ENCODE measurements around the gene PMEPA1. TPM values are rescaled to one million over a fixed set of nuclear protein-coding genes. Genes with fewer than 3 reads are reported as not detected.
A peak's percentile ranks its signal among the peaks of the same experiment; 100 is the strongest.

Gene PMEPA1
- total RNA-seq, 1 experiment from 2014 or later, result 163 TPM

DNA sequence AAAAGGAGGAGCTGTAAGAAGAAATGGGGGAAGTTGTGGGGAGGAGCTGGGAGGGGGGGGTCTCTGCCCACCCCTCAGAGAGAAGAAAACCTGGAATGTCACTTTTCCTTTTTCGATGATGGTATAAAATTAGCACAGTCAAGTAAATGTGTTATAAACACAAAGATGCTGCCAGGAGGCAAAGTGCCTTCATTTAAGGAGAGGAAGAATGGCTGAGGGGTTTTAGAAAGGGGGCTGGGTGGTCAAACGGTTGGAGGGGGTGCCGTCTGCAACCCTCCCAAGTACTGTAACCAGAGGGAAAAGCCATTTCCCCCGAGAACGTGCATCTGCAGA is 25.0 kb downstream of the PMEPA1 start:
- H3K27ac ChIP-seq, result no peak overlapping the region; the same call in 1 of the 2 replicates
- POLR2A ChIA-PET (ENCODE audit: unreplicated experiment), result no interaction called here
- H4K20me1 ChIP-seq (ENCODE audit: insufficient read depth), result peaks cover 32% of the 10 kb centered on the region
- CTCF ChIA-PET, result no interaction called here
- intact Hi-C loops (cut with micrococcal nuclease; ENCODE audit: unreplicated experiment), result no loop called here
- H3K4me2 ChIP-seq, result peak overlapping the region; percentile 80
- H3K4me3 ChIP-seq, result no peak overlapping the region
- H3K4me1 ChIP-seq (replicated peaks; ENCODE audit: insufficient read depth), result peaks cover 100% of the 10 kb centered on the region
- no peaks in the 10 kb centered on the region for H3K9me3 ChIP-seq (ENCODE audit: insufficient read depth, low read depth)
- H3K36me3 ChIP-seq (ENCODE audit: low read depth), result peaks cover 64% of the 10 kb centered on the region
- peaks cover 91% of the 10 kb centered on the region for H3F3A ChIP-seq (ENCODE audit: insufficient read depth, low read depth)
- DNase-seq, result no peak
- no peak overlapping the region for H2AFZ ChIP-seq
- peaks cover 98% of the 10 kb centered on the region for H3K79me2 ChIP-seq (ENCODE audit: low read depth)
- no TSS peak for BruUV-seq (replicated peaks)
- H3K9me2 ChIP-seq (ENCODE audit: insufficient read depth), result no peaks in the 10 kb centered on the region
- H3K27me3 ChIP-seq (ENCODE audit: insufficient read depth, low read depth), result no peaks in the 10 kb centered on the region
- TF ChIP-seq EZH2 (IDR thresholded peaks at IDR 0.05; ENCODE audit: low read depth), result no peak
- TF ChIP-seq, protein P1, sequence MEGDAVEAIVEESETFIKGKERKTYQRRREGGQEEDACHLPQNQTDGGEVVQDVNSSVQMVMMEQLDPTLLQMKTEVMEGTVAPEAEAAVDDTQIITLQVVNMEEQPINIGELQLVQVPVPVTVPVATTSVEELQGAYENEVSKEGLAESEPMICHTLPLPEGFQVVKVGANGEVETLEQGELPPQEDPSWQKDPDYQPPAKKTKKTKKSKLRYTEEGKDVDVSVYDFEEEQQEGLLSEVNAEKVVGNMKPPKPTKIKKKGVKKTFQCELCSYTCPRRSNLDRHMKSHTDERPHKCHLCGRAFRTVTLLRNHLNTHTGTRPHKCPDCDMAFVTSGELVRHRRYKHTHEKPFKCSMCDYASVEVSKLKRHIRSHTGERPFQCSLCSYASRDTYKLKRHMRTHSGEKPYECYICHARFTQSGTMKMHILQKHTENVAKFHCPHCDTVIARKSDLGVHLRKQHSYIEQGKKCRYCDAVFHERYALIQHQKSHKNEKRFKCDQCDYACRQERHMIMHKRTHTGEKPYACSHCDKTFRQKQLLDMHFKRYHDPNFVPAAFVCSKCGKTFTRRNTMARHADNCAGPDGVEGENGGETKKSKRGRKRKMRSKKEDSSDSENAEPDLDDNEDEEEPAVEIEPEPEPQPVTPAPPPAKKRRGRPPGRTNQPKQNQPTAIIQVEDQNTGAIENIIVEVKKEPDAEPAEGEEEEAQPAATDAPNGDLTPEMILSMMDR (conservative IDR thresholded peaks at IDR 0.05), result no peak

DNA sequence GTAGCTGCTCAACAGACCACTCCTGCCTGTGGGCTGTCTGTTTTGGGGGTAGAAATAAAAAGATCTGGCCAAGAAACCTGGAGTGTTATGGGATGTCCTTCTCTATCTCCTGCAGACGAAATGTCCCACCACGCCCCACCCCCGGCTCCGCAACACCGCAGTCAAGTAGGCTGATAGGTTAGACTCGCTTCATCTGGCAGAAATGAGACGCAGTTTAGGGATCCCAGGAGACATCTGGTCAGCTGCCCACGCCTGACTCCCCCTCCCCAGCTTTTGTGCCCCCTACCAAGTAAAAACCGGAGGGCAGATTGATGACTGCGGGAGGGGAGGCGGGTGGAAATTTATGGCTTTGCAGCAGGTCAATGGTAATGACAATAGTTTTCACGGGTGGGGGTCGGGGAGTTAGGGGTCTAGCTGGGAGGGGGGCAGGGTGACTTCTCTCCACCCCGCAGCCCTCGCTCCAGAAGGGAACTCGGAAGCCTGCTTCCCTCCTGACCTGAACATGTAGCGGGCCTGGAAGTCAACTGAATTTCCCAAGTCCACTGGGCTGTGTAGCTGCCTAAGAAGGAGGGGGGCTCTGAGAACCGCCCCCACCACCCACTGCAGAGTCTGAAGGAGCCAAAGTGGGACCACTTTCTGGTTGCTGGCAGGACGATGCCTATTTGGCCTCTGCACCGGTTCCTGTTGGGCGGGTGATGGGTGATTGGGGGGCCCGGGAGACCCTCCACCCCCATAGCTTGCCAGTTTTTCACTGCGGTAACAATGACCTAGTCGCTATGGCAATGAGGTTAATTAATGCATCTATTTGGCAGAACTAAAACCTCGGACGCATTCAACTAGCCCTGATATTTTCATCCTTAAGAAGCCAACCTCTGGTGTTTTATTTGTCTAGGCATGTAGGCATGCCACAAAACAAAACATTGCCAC is 25.7 kb downstream of the PMEPA1 start:
- H3K4me3 ChIP-seq, result no peak overlapping the region
- no peaks in the 10 kb centered on the region for H3K9me3 ChIP-seq (ENCODE audit: insufficient read depth, low read depth)
- ChIA-PET CTCF (no interaction called here), POLR2A (ENCODE audit: unreplicated experiment) (no interaction called here)
- peaks cover 100% of the 10 kb centered on the region for H3K4me1 ChIP-seq (replicated peaks; ENCODE audit: insufficient read depth)
- H2AFZ ChIP-seq, result no peak overlapping the region
- H3K4me2 ChIP-seq, result peak overlapping the region; percentile 80; the same call in 1 of the 2 replicates
- no TSS peak for BruUV-seq (replicated peaks)
- no peaks in the 10 kb centered on the region for H3K9me2 ChIP-seq (ENCODE audit: insufficient read depth)
- H3K36me3 ChIP-seq (ENCODE audit: low read depth), result peaks cover 64% of the 10 kb centered on the region
- H3K27ac ChIP-seq, result peak overlapping the region; percentile 52; the same call in 1 of the 2 replicates
- TF ChIP-seq, protein P1 (conservative IDR thresholded peaks at IDR 0.05), result no peak
- no peak for TF ChIP-seq EZH2 (IDR thresholded peaks at IDR 0.05; ENCODE audit: low read depth)
- no peak for DNase-seq
- no peaks in the 10 kb centered on the region for H3K27me3 ChIP-seq (ENCODE audit: insufficient read depth, low read depth)
- peaks cover 38% of the 10 kb centered on the region for H4K20me1 ChIP-seq (ENCODE audit: insufficient read depth)
- peaks cover 90% of the 10 kb centered on the region for H3F3A ChIP-seq (ENCODE audit: insufficient read depth, low read depth)
- peaks cover 98% of the 10 kb centered on the region for H3K79me2 ChIP-seq (ENCODE audit: low read depth)
- intact Hi-C loops (cut with micrococcal nuclease; ENCODE audit: unreplicated experiment), result no loop called here

DNA sequence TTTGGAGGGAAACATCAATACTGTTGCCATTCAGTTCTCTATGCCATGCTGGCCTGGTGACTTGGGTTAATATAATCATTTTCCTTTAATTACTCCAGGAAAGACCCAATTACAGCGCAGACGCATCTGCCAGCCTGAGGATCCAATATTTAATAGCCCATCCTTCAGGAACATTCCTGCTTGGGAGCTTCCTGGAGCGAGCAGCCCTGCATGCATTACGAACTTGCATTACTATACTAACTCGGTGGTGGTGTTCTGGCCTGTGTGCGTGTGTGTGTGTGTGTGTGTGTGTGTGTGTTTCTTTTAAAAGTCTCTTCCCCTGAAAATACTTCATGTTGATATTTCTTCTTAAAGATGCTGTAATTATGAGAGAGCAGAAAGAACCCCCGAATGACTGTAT is 26.5 kb downstream of the PMEPA1 start:
- no peaks in the 10 kb centered on the region for H3K27me3 ChIP-seq (ENCODE audit: insufficient read depth, low read depth)
- CTCF ChIA-PET, result no interaction called here
- POLR2A ChIA-PET (ENCODE audit: unreplicated experiment), result no interaction called here
- peaks cover 100% of the 10 kb centered on the region for H3K4me1 ChIP-seq (replicated peaks; ENCODE audit: insufficient read depth)
- TF ChIP-seq, protein P1 (conservative IDR thresholded peaks at IDR 0.05), result no peak
- TF ChIP-seq EZH2 (IDR thresholded peaks at IDR 0.05; ENCODE audit: low read depth), result no peak
- H3K36me3 ChIP-seq (ENCODE audit: low read depth), result peaks cover 66% of the 10 kb centered on the region
- intact Hi-C loops (cut with micrococcal nuclease; ENCODE audit: unreplicated experiment), result no loop called here
- H4K20me1 ChIP-seq (ENCODE audit: insufficient read depth), result peaks cover 47% of the 10 kb centered on the region
- no peak overlapping the region for H3K4me3 ChIP-seq
- peak overlapping the region; percentile 52 for H3K27ac ChIP-seq
- H3K4me2 ChIP-seq, result no peak overlapping the region
- no TSS peak for BruUV-seq (replicated peaks)
- H3K79me2 ChIP-seq (ENCODE audit: low read depth), result peaks cover 98% of the 10 kb centered on the region
- no peak overlapping the region for H2AFZ ChIP-seq
- peaks cover 90% of the 10 kb centered on the region for H3F3A ChIP-seq (ENCODE audit: insufficient read depth, low read depth)
- no peaks in the 10 kb centered on the region for H3K9me2 ChIP-seq (ENCODE audit: insufficient read depth)
- no peaks in the 10 kb centered on the region for H3K9me3 ChIP-seq (ENCODE audit: insufficient read depth, low read depth)
- no peak for DNase-seq
